D721Med (cell line): ENCODE results near the gene TRDN.

Experiments used
- DNase-seq: peaks from one replicate; pipeline ENCODE4 v3.0.0; 2011; ENCODE audit warnings: low spot score; ENCODE audit not compliant: insufficient read length
- FAIRE-seq: peaks from 2 replicates; lab custom pipeline; 2011; peaks lifted over from hg19 to GRCh38; lab: Jason Lieb, UNC
- TF ChIP-seq, protein P1 (sequence below): IDR thresholded peaks from 2 replicates; pipeline ENCODE4 v1.5.1; 2012; ENCODE audit warnings: mild to moderate bottlenecking, control low read depth; ENCODE audit not compliant: insufficient read depth; ENCODE audit errors: missing control alignments

TRDN gene

DNA sequence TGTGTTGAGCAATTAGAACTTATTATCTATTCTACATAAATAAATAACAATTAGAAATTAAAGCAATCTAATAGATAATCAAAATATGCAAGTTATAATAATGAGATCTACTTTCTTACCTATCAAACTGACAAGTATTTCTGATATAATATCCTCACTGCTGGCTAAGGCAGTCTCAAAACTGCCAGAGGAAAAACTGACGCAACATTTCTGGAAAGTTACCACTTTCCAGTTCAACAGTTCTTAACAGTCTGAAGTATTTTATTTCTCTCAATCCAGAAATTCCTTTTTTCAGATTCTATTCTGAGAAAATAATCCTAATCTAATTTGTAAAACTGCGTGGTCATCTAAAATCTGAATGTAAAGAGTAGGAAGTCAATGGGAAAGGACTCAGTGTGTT is 121.0 kb downstream of the TRDN start:
- TF ChIP-seq, protein P1, sequence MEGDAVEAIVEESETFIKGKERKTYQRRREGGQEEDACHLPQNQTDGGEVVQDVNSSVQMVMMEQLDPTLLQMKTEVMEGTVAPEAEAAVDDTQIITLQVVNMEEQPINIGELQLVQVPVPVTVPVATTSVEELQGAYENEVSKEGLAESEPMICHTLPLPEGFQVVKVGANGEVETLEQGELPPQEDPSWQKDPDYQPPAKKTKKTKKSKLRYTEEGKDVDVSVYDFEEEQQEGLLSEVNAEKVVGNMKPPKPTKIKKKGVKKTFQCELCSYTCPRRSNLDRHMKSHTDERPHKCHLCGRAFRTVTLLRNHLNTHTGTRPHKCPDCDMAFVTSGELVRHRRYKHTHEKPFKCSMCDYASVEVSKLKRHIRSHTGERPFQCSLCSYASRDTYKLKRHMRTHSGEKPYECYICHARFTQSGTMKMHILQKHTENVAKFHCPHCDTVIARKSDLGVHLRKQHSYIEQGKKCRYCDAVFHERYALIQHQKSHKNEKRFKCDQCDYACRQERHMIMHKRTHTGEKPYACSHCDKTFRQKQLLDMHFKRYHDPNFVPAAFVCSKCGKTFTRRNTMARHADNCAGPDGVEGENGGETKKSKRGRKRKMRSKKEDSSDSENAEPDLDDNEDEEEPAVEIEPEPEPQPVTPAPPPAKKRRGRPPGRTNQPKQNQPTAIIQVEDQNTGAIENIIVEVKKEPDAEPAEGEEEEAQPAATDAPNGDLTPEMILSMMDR, result no peak
- no peak for FAIRE-seq
- DNase-seq, result no peak

DNA sequence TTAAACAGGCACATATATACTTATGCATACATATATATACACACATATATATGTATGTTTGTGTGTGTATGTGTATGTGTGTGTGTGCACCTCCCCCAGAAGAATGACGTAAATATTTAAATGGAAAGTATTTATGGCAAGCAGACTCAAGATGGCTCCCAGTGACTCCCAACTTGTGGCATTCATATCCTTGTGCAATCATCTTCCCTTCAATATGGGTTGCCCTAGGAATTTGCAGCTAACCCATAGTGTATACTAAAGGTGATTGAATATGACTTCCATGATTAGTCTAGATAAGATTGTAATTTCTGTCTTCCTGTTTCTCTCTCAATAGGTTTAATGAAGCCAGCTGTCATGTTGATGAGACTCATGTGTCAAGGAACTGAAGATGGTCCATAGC is 127.6 kb downstream of the TRDN start:
- no peak for FAIRE-seq
- DNase-seq, result no peak
- TF ChIP-seq, protein P1, result no peak

DNA sequence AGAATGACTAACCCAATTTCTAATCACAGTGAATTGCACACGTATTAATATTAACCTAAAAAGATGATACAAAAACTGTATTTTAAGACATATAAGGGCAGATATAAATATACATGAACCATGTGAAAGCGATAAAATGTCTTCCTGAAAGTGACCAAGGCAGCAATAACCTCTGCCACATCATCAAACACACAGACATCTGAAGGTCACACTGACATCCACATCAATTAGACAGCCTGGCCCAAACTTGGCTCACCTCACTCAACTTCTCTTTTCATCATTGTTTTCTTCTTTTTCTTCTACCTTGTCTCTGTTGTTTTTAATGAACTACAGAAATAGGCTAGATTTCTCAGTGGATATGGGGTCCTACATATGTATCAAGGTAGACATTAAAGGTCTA is 128.5 kb downstream of the TRDN start:
- TF ChIP-seq, protein P1, result no peak
- FAIRE-seq (no peak), DNase-seq (no peak)

DNA sequence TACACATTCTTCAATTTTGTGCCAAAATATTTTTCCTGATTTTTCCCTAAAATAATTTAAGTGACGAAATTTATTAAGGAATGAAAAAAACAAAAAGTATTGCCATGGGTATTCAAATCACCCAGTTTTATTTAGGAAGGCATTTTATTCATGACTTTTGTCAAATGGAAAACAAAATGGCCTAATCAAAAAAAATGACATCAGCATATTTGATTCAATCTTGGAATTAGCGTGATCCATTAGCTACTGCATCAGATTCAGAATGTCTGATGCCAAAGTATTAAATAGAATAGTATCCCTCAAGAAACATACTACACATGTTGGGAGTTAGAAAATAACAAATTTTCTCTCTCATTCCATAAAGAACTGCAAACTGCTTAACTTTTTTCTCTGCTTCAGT is 129.2 kb downstream of the TRDN start:
- DNase-seq, result no peak
- no peak for FAIRE-seq
- TF ChIP-seq, protein P1, result no peak

DNA sequence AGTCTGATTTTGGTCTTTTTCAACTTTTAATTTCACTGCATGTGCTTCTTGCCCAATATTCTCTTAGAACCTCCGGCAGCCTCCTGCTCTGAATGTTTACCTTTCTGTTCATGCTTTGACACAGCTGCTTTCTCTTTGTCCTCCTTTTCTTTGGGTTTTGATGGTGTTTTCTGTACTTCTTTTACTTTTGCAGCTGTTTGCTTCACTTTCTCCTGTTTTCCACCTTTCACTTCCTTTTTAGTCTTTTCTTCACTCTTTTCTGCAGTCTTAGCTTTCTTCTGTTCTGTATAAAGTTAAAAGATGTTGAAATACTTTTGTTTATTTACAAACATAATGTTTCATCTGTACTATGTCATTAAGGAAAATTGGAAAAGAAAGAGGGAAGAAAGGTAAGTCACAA is 133.1 kb downstream of the TRDN start:
- DNase-seq (no peak), FAIRE-seq (no peak)
- TF ChIP-seq, protein P1, result no peak

DNA sequence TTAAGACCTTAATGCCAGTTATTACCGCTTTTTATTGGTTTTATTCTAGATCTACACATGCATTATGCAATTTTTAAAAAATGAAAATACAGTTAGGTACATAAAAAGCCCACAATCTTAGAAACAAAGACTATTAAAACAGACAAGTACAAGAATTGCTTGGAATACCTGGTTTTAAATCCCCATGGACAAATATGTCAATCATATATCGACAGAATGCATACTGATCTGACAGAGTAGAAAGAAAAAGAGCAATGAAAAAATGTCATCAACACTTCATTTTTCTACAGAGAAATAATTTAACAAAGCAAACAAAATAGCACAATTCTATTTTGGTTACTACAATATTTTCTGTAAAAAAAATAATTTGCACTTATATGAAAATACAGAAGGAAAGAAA is 139.7 kb downstream of the TRDN start:
- FAIRE-seq, result no peak
- TF ChIP-seq, protein P1, result no peak
- DNase-seq, result no peak

DNA sequence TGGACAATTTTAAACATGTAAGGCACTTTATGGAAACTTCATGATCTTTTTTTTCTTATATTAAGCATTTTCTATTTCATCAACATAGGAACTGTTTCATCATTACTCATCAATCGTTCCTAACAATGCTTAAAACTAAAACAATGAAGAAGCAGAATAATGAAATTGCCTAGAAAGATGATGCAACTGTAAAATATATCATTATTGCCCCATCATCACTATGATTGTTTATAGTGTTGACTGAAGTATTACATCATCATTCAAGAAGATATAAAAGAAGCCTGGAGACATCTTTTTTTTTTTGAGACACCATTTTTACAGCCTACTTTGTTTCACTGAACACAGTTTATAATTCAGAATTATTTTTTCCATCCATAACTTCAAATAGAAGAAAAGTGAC is 147.2 kb downstream of the TRDN start:
- TF ChIP-seq, protein P1, result no peak

More for the DNA sequence above, 147.2 kb downstream of the TRDN start:
- DNase-seq (no peak), FAIRE-seq (peak; percentile 25)
